PC-9 (cell line): Measurements from ENCODE around the gene LMBR1.

ENCODE experiments used
- EZH2 ChIP-seq: fragments of 200-600 bp; sonication (generic); IDR thresholded peaks from 2 replicates; pipeline ENCODE4 v1.8.0; 2017; ENCODE audit warnings: antibody characterized with exemption, low read depth
- TF ChIP-seq, protein P1 (sequence below): fragments of 200-600 bp; sonication (generic); conservative IDR thresholded peaks from 2 replicates; pipeline ENCODE4 v1.6.1; 2017; ENCODE audit warnings: mixed run types, antibody characterized with exemption, mild to moderate bottlenecking, moderate library complexity

DNA sequence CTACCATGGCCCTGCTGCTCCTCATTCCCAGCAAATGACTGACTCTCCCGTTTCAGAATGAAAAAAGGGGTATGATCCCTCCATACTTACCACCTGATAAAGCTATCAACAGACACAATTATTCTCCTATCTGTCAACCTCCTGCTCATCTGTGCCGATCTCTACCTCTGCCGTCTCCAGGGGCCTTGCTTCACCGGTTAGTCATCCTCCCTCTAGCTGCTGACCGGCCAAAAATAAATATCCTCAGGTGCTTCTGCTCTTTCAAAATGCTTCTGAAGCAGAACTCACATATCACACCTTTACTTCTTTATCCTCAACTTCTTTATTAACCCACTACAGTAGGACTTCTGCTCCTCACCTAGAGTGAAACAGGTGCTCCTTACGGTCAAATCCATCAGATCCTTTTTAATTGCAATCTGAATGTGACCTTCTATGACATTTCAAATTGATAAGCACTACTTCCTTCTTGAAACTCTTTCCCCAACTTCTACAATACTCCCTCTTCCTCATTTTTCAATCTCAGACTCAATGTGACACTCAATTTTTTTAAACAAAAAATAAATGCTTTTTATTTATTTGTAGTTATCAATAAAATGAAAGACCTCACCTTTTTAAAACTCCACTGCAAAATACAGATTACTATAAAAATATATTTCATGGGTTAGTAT, 63.2 kb downstream of the LMBR1 start:
- TF ChIP-seq, protein P1, sequence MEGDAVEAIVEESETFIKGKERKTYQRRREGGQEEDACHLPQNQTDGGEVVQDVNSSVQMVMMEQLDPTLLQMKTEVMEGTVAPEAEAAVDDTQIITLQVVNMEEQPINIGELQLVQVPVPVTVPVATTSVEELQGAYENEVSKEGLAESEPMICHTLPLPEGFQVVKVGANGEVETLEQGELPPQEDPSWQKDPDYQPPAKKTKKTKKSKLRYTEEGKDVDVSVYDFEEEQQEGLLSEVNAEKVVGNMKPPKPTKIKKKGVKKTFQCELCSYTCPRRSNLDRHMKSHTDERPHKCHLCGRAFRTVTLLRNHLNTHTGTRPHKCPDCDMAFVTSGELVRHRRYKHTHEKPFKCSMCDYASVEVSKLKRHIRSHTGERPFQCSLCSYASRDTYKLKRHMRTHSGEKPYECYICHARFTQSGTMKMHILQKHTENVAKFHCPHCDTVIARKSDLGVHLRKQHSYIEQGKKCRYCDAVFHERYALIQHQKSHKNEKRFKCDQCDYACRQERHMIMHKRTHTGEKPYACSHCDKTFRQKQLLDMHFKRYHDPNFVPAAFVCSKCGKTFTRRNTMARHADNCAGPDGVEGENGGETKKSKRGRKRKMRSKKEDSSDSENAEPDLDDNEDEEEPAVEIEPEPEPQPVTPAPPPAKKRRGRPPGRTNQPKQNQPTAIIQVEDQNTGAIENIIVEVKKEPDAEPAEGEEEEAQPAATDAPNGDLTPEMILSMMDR = no peak
- no peak for TF ChIP-seq EZH2
